OCI-LY3 (cell line): Measurements from ENCODE around the gene PREX1.

Source experiments
- H2AFZ ChIP-seq: fragments of 200-600, 300-600 bp; shearing (Covaris generic); 2 replicates; pipeline ENCODE4 v1.6.0; 2014; ENCODE audit warnings: antibody characterized with exemption, low read depth, low read length
- H3K27ac ChIP-seq: fragments of 200-600, 300-600 bp; sonication (generic); 2 replicates; pipeline ENCODE4 v1.5.1; 2014; ENCODE audit warnings: mild to moderate bottlenecking, low read length, moderate library complexity, mixed read lengths
- H3K27me3 ChIP-seq: fragments of 200-600, 300-600 bp; sonication (generic); 2 replicates; pipeline ENCODE4 v1.6.1; 2014; ENCODE audit warnings: low read depth, low read length, mixed read lengths
- H3K36me3 ChIP-seq: fragments of 200-600, 300-600 bp; sonication (generic); replicated peaks from 2 replicates; pipeline ENCODE3; 2014; ENCODE audit warnings: low read depth, low read length, mixed read lengths
- H3K4me1 ChIP-seq: fragments of 300-600, 200-600 bp; sonication (generic); 2 replicates; pipeline ENCODE4 v1.6.1; 2014; ENCODE audit warnings: low read length, mixed read lengths
- H3K4me2 ChIP-seq: fragments of 200-600, 300-600 bp; sonication (generic); 2 replicates; pipeline ENCODE4 v1.6.1; 2014; ENCODE audit warnings: low read length, mixed read lengths
- H3K4me3 ChIP-seq: fragments of 300-600, 200-600 bp; sonication (generic); 2 replicates; pipeline ENCODE4 v1.5.1; 2014; ENCODE audit warnings: antibody characterized with exemption, mild to moderate bottlenecking, low read length, moderate library complexity
- H3K79me2 ChIP-seq: fragments of 300-600, 200-600 bp; shearing (Covaris generic); 2 replicates; pipeline ENCODE4 v1.6.1; 2014; ENCODE audit warnings: mild to moderate bottlenecking, low read length, mixed read lengths
- H3K9ac ChIP-seq: fragments of 300-600, 200-600 bp; shearing (Covaris generic); 2 replicates; pipeline ENCODE4 v1.6.0; 2014; ENCODE audit warnings: mild to moderate bottlenecking, low read length, moderate library complexity
- H3K9me3 ChIP-seq: fragments of 200-600, 300-600 bp; shearing (Covaris generic); 2 replicates; pipeline ENCODE4 v1.6.1; 2014; ENCODE audit warnings: low read length, mixed read lengths; ENCODE audit not compliant: insufficient read depth
- H4K20me1 ChIP-seq: fragments of 200-600, 300-600 bp; sonication (generic); 2 replicates; pipeline ENCODE4 v1.6.1; 2016; ENCODE audit warnings: low read length, mixed read lengths; ENCODE audit not compliant: insufficient read depth
- CTCF ChIP-seq: fragments of 200-600, 300-600 bp; sonication (generic); IDR thresholded peaks from 2 replicates; pipeline ENCODE4 v1.5.1; 2014; ENCODE audit warnings: antibody characterized with exemption, low read length, low read depth
- EZH2phosphoT487 ChIP-seq: fragments of 200-600 bp; shearing (Covaris generic); IDR thresholded peaks from 2 replicates; pipeline ENCODE4 v1.6.1; 2018; ENCODE audit warnings: antibody characterized with exemption, mixed run types, low read depth

PREX1 gene

GRCh38 chr20:48658505-48658904, 169.3 kb downstream of the PREX1 start:
- Histone ChIP-seq H3K27me3 (no peaks in the 10 kb centered on the region), H3K4me3 (no peak overlapping the region), H2AFZ (no peak overlapping the region), H3K4me2 (no peak overlapping the region), H3K9me3 (no peaks in the 10 kb centered on the region), H4K20me1 (no peaks in the 10 kb centered on the region), H3K36me3 (no peaks in the 10 kb centered on the region), H3K9ac (no peak overlapping the region), H3K27ac (no peak overlapping the region), H3K4me1 (peaks cover 19% of the 10 kb centered on the region), H3K79me2 (no peaks in the 10 kb centered on the region)
- TF ChIP-seq CTCF (no peak), EZH2phosphoT487 (no peak)

GRCh38 chr20:48658198-48658476, 169.7 kb downstream of the PREX1 start:
- Histone ChIP-seq H3K9me3 (no peaks in the 10 kb centered on the region), H3K4me3 (no peak overlapping the region), H2AFZ (no peak overlapping the region), H4K20me1 (no peaks in the 10 kb centered on the region), H3K4me2 (no peak overlapping the region), H3K27me3 (no peaks in the 10 kb centered on the region), H3K36me3 (no peaks in the 10 kb centered on the region), H3K27ac (no peak overlapping the region), H3K4me1 (peaks cover 19% of the 10 kb centered on the region), H3K9ac (no peak overlapping the region), H3K79me2 (no peaks in the 10 kb centered on the region)
- TF ChIP-seq EZH2phosphoT487 = no peak
- no peak for TF ChIP-seq CTCF

GRCh38 chr20:48657426-48658197, 170.2 kb downstream of the PREX1 start:
- TF ChIP-seq CTCF (peak; percentile 100), EZH2phosphoT487 (no peak)
- Histone ChIP-seq H2AFZ (no peak overlapping the region), H3K4me3 (no peak overlapping the region), H3K27ac (no peak overlapping the region), H3K4me1 (peaks cover 19% of the 10 kb centered on the region), H3K9ac (no peak overlapping the region), H3K27me3 (no peaks in the 10 kb centered on the region), H3K36me3 (no peaks in the 10 kb centered on the region), H3K79me2 (no peaks in the 10 kb centered on the region), H3K9me3 (no peaks in the 10 kb centered on the region), H4K20me1 (no peaks in the 10 kb centered on the region), H3K4me2 (peak overlapping the region; percentile 56; the same call in 1 of the 2 replicates)

- Histone ChIP-seq H3K4me3 (peak overlapping the region; percentile 18), H3K27me3 (no peaks in the 10 kb centered on the region), H4K20me1 (no peaks in the 10 kb centered on the region), H2AFZ (peak overlapping the region; percentile 23; the same call in 1 of the 2 replicates), H3K9me3 (no peaks in the 10 kb centered on the region), H3K9ac (peak overlapping the region; percentile 4; the same call in 1 of the 2 replicates), H3K79me2 (no peaks in the 10 kb centered on the region), H3K36me3 (no peaks in the 10 kb centered on the region), H3K27ac (no peak overlapping the region), H3K4me2 (peak overlapping the region; percentile 56), H3K4me1 (peaks cover 19% of the 10 kb centered on the region)
- TF ChIP-seq EZH2phosphoT487 (no peak), CTCF (peak; percentile 63)
These were observed 171.1 kb downstream of the PREX1 start for GRCh38 chr20:48656661-48657211.
